Activated B cell treated with CpG ODN at 0.5 μM for 24 hours (primary cell): ENCODE measurements around the gene GMPR. TPM values are rescaled to one million over a fixed set of nuclear protein-coding genes. Genes with fewer than 3 reads are reported as not detected.

Experiments used
- ATAC-seq: fragments of 200-7000 bp; cut with Tn5 transposase; one replicate; pipeline ENCODE4 v1.10.0; 2021; ENCODE audit warnings: low read depth, mild to moderate bottlenecking, moderate library complexity
- CTCF ChIA-PET: fragments of 350-600 bp; sonication (Branson Sonifier 250); formaldehyde crosslinking; loops from one replicate; lab custom pipeline; 2021; ENCODE audit warnings: antibody characterized with exemption; lab: Charles Lee
- POLR2A ChIA-PET: fragments of 350-600 bp; sonication (Branson Sonifier 250); formaldehyde crosslinking; loops from one replicate; lab custom pipeline; 2021; ENCODE audit warnings: antibody characterized with exemption; lab: Charles Lee
- DNase-seq: peaks from one replicate; pipeline ENCODE4 v3.0.0; 2022
- H3K27ac Mint-ChIP-seq: one replicate; pipeline ENCODE4 v1.8.0; 2020; ENCODE audit warnings: mixed read lengths
- H3K27me3 Mint-ChIP-seq: one replicate; pipeline ENCODE4 v1.8.0; 2021; ENCODE audit warnings: mixed read lengths
- H3K36me3 Mint-ChIP-seq: one replicate; pipeline ENCODE4 v1.8.0; 2021; ENCODE audit warnings: low read depth, mixed read lengths
- H3K4me1 Mint-ChIP-seq: one replicate; pipeline ENCODE4 v1.8.0; 2021; ENCODE audit warnings: mixed read lengths
- H3K4me3 Mint-ChIP-seq: one replicate; pipeline ENCODE4 v1.8.0; 2020; ENCODE audit warnings: mild to moderate bottlenecking, mixed read lengths
- H3K9me3 Mint-ChIP-seq: one replicate; pipeline ENCODE4 v1.8.0; 2020; ENCODE audit warnings: mixed read lengths
- CTCF ChIP-seq: fragments of 200-600 bp; IDR thresholded peaks from one replicate; pipeline ENCODE4 v1.8.0; 2022; ENCODE audit warnings: antibody characterized with exemption, mild to moderate bottlenecking
- intact Hi-C: fragments of 100-400 bp; cut with micrococcal nuclease; formaldehyde crosslinking; loops from one replicate; pipeline ENCODE4 v1.15.1; 2024
- total RNA-seq: library from RNA; stranded (reverse); gene quantifications from 2 replicates; pipeline ENCODE4 v1.2.3, GENCODE V29; 2022

GMPR gene
- total RNA-seq, 1 donor from 2014 or later, result 0.47 TPM

GRCh38 chr6:16329233-16329632 lies 90.8 kb downstream of the GMPR start:
- Mint-ChIP-seq H3K9me3 (no peaks in the 10 kb centered on the region), H3K27ac (peak overlapping the region; percentile 0), H3K27me3 (no peaks in the 10 kb centered on the region), H3K4me1 (peaks cover 11% of the 10 kb centered on the region), H3K36me3 (peaks cover 12% of the 10 kb centered on the region), H3K4me3 (no peak overlapping the region)
- intact Hi-C loops, result no loop called here
- DNase-seq (no peak), ATAC-seq (no peak)
- ChIA-PET CTCF (no interaction called here), POLR2A (no interaction called here)
- TF ChIP-seq CTCF, result no peak

GRCh38 chr6:16331384-16332174 lies 93.2 kb downstream of the GMPR start:
- intact Hi-C loops, result loop anchor here (1.0 to 5.0 kb wide), 15 partner anchors 9 to 755 kb away; partner anchors contain the start of gene ATXN1
- Mint-ChIP-seq H3K9me3 (no peaks in the 10 kb centered on the region), H3K36me3 (peaks cover 9% of the 10 kb centered on the region), H3K4me3 (no peak overlapping the region), H3K27ac (no peak overlapping the region), H3K4me1 (peaks cover 11% of the 10 kb centered on the region), H3K27me3 (no peaks in the 10 kb centered on the region)
- ATAC-seq (peak; percentile 60), DNase-seq (peak; percentile 38)
- peak; percentile 93 for TF ChIP-seq CTCF
- ChIA-PET CTCF (interaction anchor here (0.6 to 4.7 kb wide), 37 partner anchors 9 to 634 kb away, joined by 3 to 69 read pairs (median 4); partner anchors contain the start of genes ATXN1 and GMPR), POLR2A (interaction anchor here (0.6 to 1.7 kb wide), 9 partner anchors 9 to 439 kb away, joined by 3 to 12 read pairs (median 4); partner anchors contain the start of gene ATXN1)

- ChIA-PET CTCF (interaction anchor here (0.6 to 4.7 kb wide), 38 partner anchors 8 to 633 kb away, joined by 3 to 69 read pairs (median 4); partner anchors contain the start of genes ATXN1 and GMPR), POLR2A (interaction anchor here (0.6 to 1.7 kb wide), 9 partner anchors 10 to 439 kb away, joined by 3 to 12 read pairs (median 4); partner anchors contain the start of gene ATXN1)
- peaks cover 11% of the 10 kb centered on the region for H3K4me1 Mint-ChIP-seq
- no peak overlapping the region for H3K4me3 Mint-ChIP-seq
- intact Hi-C loops, result loop anchor here (1.0 to 5.0 kb wide), 13 partner anchors 10 to 754 kb away; partner anchors contain the start of gene ATXN1
- H3K36me3 Mint-ChIP-seq, result peaks cover 6% of the 10 kb centered on the region
- DNase-seq (peak; percentile 62), ATAC-seq (peak; percentile 96)
- H3K9me3 Mint-ChIP-seq, result no peaks in the 10 kb centered on the region
- no peak overlapping the region for H3K27ac Mint-ChIP-seq
- peak; percentile 78 for TF ChIP-seq CTCF
- H3K27me3 Mint-ChIP-seq, result no peaks in the 10 kb centered on the region
Observed at GRCh38 chr6:16332175-16332542, 93.8 kb downstream of the GMPR start.

- Mint-ChIP-seq H3K4me3 (no peak overlapping the region), H3K36me3 (no peaks in the 10 kb centered on the region), H3K9me3 (no peaks in the 10 kb centered on the region), H3K4me1 (peaks cover 13% of the 10 kb centered on the region), H3K27ac (no peak overlapping the region), H3K27me3 (no peaks in the 10 kb centered on the region)
- ChIA-PET CTCF (interaction anchor here (0.6 to 4.7 kb wide), 11 partner anchors 10 to 437 kb away, joined by 3 to 69 read pairs (median 6); partner anchors contain the start of gene ATXN1), POLR2A (interaction anchor here (1.3 to 1.6 kb wide), 2 partner anchors 73 to 430 kb away, joined by 3 read pairs; no protein-coding TSS in a partner anchor)
- no peak for TF ChIP-seq CTCF
- no peak for ATAC-seq
- DNase-seq, result no peak
- intact Hi-C loops, result loop anchor here (2.0 to 5.0 kb wide), 2 partner anchors 39 to 379 kb away; no protein-coding TSS in a partner anchor
Observed at GRCh38 chr6:16333580-16333979, 95.2 kb downstream of the GMPR start.
